Fibroblast of lung (primary cell): ENCODE measurements around the gene RXFP2.

Source experiments
- CTCF ChIP-seq, 2 donors: IDR thresholded peaks in 1 of 2; conservative IDR thresholded peaks in 1 of 2; 1 replicate in 1 of 2; 2 replicates in 1 of 2; pipeline ENCODE4 v1.5.1; 2011 to 2012; ENCODE audit warnings: low read length in 2 of 2, control low read depth in 1 of 2, inconsistent platforms in 1 of 2, low read depth in 1 of 2, mild to moderate bottlenecking in 1 of 2
- EZH2 ChIP-seq: IDR thresholded peaks from 2 replicates; pipeline ENCODE4 v1.5.1; 2012; ENCODE audit warnings: low read length, control low read depth, mild to moderate bottlenecking; ENCODE audit errors: missing control alignments

GRCh38 chr13:31764556-31764955, 25.2 kb downstream of the RXFP2 start:
- TF ChIP-seq CTCF (conservative IDR thresholded peaks at IDR 0.05 in 1 of 2, IDR thresholded peaks at IDR 0.05 in 1 of 2; ENCODE audit: low read depth in 1 of 2, low read length in 2 of 2) (no peak), EZH2 (no peak)
